Activated effector memory CD4-positive, alpha-beta T cell treated with anti-CD3 and anti-CD28 coated beads, Interleukin-2, amount 50 U/mL, for 16 hours (primary cell): ENCODE data around the gene LDHAL6B.

ENCODE experiments used
- DNase-seq: peaks from one replicate; pipeline ENCODE4 v3.0.0-alpha.2; 2020

Gene LDHAL6B

GRCh38 chr15:59178151-59178695, 28.4 kb upstream of the LDHAL6B start:
- no peak for DNase-seq

DNA sequence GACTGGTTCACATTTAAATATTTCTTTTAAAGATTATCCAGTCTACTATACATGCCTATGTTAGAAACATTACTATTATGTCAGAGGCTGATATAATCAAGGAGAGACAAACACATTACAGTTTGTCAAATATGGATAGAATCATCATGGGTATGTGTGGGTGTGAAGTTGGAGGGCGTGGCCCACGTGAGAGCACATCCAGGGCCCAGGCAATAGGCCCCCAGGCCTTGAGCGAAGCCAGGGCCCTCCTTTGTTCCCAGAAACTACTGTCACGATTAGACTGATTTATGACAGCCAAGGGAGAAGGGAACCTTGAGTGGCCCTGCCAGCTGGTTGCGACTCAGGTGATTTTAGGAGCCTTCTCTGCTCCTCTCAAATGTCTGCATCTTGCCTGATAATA, 26.9 kb upstream of the LDHAL6B start:
- no peak for DNase-seq

GRCh38 chr15:59180945-59181600, 25.6 kb upstream of the LDHAL6B start:
- DNase-seq: no peak

GRCh38 chr15:59185725-59186124, 20.9 kb upstream of the LDHAL6B start:
- DNase-seq: no peak

GRCh38 chr15:59186501-59186900, 20.1 kb upstream of the LDHAL6B start:
- DNase-seq: no peak

- DNase-seq: no peak
Observed at GRCh38 chr15:59189241-59189640, 17.4 kb upstream of the LDHAL6B start.

DNA sequence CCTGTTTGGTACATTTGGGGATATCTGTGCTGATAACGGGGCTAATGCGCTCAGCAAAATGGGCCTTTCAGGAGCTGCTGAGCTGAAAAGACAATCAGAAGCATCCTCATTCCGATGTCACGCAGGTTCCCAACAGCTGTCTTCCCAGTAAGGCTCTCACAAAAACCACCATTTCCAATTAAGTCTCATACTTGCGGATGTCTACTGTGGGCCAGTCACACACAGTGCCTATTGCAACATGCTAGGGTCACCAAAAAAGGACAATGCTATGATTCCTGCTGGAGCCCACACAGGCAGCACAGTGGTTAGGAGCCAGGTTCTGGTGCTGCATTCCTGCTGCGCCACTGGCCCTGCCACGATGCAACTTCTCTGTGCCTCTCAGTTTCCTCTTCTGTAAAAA, 16.4 kb upstream of the LDHAL6B start:
- DNase-seq: no peak

- DNase-seq: no peak
Observed at GRCh38 chr15:59191855-59192237, 14.8 kb upstream of the LDHAL6B start.

DNA sequence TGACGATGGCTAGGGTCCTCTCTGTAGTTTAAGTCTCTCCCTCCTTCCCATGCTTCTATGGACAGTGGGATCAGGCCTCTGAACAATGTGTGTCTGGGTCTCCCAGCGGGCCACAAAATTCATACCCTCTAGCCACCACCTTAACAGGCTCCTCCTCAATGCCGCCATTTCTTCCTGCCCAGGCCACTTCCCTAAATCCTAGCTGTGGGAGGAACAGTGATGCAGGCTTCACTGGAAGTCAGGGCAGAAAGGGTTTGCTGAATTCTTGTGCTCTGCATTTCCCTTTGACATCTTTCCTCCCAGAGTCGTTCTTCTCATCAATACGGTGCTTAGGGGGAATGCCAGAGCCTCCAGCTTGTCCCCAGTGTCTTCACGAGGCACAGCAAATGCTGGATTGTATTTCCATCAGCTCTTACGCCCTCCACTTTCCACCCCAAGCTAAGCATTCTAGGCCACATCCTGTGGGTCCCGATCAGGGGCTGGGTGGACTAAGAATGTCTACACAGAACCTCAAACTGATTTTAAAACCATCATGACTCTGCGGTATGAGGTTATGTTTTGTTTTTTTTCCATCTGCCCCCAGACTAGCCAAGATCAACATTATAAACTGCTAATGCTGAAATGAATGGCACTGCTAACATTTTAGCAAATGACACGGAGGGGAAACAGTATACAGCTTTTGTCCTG, 11.9 kb upstream of the LDHAL6B start:
- no peak for DNase-seq

- no peak for DNase-seq
Observed at GRCh38 chr15:59196416-59196815, 10.2 kb upstream of the LDHAL6B start.

DNA sequence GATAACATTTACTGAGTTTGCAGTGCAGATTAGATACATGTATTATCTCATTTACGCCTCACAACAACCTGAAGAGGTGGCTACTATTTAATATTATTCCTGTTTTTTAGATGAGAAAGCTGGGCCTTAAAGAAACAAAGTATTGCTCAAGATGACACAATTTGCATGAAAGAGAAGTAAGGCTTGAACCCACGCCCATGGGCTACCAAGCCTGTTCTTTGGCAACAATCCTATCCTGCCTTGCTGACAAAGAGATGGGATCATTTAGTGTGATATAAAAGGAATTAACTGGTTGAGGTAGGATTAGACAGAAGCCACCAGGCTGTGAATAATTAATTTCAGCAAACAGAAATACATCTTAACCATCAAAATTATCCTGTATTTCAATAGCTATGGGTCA, 9.2 kb upstream of the LDHAL6B start:
- no peak for DNase-seq

DNA sequence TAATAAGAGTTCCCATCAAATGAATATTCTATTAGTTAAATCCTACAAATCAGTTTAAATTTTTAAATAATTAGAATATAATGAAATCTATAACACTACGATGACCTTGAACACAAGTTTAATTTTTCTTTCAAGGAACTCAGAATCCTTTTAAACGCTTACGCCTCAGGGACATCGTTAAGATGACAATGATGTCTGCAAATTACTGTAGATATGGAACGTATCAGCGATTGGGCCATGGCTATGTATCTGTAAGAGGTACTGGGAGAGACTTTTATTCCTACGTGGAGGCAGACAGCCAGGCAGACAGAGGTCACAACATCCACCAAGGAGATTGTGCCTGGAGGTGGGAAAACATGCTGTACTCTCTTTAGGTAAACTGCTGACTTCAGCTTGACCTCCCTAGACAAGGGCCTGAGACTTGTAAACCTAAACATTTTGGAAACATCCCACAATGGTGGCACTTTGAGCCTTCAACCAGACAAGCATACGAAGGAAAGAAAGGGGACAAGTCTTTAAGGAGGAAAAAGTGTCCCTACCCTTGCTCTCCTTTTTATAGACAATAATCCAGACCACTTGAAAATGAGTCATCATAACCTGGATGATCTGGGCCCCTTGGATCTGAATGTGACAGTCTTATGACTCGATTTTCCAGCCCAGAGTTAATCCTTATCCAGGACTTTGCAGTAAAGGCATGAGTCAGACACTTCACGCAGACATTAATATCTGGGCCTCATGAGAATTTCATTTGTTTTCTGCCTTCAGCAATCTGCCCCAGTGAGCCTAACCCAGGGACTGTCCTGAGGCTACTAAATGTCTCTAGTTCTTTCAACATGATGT, 6.8 kb upstream of the LDHAL6B start:
- no peak for DNase-seq

GRCh38 chr15:59200560-59200959, 6.1 kb upstream of the LDHAL6B start:
- DNase-seq: no peak

- DNase-seq: no peak
Observed at GRCh38 chr15:59203008-59203407, 3.6 kb upstream of the LDHAL6B start.

GRCh38 chr15:59203657-59204056, 3.0 kb upstream of the LDHAL6B start:
- no peak for DNase-seq

DNA sequence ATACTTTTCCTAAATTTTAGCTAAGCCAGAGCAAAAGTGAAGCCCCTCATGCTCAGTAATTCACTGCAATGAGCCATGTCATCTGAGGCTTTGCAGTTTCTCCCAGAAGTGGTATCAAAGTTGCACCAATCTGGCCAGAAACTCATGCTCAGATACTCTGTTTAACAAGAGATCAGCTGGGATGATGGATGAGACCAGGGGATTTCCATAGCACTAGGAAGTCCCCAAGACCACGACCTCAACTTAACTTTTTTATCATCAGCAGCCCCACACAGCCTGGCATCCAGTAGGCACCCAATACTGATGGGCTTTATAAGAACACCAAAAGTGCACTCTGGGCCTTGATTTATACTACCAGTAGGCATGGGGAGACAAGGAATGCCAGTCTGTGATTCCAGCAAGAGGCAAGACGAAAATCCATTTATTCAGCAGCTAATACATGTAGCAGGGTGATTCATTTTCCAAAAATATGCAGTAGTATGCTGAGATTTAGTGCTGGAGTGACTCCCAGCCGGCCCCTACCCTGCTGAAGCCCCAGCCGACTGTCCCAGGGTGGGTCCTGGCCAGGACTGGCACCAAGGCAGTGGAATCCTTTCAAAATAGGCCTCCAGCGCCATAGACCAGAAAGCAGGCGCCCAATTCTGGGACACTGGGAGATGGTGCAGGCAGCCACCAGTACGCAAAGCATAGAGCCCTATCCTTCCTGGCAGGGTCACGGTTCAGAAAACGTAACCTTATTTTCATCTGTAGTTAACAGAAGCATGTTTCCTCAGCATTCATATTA, 612 bp upstream of the LDHAL6B start:
- no peak for DNase-seq

DNA sequence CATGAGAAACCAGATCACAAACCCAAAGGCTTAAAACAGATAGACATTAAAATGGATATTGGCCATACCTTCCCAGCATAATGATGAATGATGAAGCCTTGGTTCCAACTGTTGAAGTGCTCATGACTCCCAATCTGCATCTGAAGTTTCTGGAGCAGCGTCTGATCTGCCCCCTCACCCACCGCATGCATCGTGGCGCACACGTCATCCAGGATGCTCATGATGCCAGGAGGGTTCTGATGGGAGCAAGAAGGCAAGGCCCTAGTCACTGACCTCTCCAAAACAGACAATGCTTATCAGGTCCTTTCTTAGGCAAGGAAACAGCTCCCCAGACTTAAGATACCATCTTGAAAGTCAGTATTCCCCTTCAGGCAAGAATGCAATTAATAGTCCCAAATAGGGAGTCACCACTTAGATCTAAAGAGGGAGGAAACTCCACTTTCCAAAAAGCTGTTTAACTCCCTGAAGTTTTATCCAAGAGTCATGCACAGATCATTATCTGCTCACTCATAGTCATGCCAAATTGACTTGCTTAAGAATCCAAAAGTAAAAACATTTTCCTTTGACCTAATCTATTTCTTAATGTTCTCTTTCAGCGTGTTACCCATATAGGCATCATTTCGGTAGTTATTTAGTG, 2.1 kb downstream of the LDHAL6B start:
- no peak for DNase-seq

DNA sequence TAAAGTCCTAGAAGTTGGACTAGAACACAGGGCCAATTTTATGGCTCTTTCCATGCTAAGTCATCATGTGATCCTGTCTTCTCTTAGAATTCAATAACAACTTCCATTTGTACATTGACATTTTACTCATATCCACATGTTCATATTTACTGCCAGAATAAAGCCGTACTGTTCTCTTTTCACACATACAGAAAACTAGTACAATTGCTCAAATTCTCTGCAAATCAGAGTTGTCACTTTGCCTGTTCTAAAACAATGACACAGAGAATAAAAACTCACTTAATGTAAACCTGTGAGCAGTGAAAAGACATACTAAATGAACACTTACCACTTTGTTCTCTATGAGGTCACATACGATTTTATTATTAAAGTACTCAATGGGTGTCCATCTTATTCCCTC, 3.5 kb downstream of the LDHAL6B start:
- DNase-seq: no peak

GRCh38 chr15:59216911-59217310, 10.3 kb downstream of the LDHAL6B start:
- no peak for DNase-seq

- no peak for DNase-seq
Observed at GRCh38 chr15:59217876-59218498, 11.3 kb downstream of the LDHAL6B start.

DNA sequence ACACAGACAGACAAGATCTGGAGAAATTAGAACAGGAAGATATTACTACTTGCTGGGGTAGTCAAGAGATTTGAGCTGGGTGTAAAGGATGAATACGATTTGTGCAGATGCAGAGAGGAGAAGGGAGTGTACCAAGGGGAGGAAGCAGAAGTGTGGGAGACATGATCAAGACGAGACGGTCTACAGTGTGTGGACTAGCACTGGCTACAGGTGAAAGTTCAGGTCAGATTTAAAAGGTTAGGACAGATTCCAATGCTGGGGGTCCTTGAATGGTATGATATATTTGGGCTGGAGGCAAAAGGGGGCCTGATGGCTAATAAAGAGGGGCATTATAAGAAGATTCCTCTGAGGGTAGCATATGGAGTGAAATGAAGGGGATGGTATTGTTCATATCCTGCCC, 12.1 kb downstream of the LDHAL6B start:
- DNase-seq: no peak
